Astrocyte of the cerebellum (primary cell): ENCODE results near the gene ASB10.
A peak's percentile ranks its signal among the peaks of the same experiment; 100 is the strongest.

Experiments
- DNase-seq: peaks from one replicate; pipeline ENCODE4 v3.0.0-alpha.2; 2011; ENCODE audit warnings: low read depth
- H3K4me3 ChIP-seq: 2 replicates; pipeline ENCODE4 v1.5.1; 2011; ENCODE audit warnings: mild to moderate bottlenecking, low read depth, low read length, moderate library complexity
- in situ Hi-C: cut with HindIII; loops from 2 replicates; pipeline ENCODE4 v1.10.0; 2017; ENCODE audit warnings: low sequenced_read_pairs
- TF ChIP-seq, protein P1 (sequence below): IDR thresholded peaks from 2 replicates; pipeline ENCODE4 v1.5.1; 2012; ENCODE audit warnings: low read length, low read depth, moderate library complexity, mild to moderate bottlenecking; ENCODE audit errors: missing control alignments

Gene ASB10

DNA sequence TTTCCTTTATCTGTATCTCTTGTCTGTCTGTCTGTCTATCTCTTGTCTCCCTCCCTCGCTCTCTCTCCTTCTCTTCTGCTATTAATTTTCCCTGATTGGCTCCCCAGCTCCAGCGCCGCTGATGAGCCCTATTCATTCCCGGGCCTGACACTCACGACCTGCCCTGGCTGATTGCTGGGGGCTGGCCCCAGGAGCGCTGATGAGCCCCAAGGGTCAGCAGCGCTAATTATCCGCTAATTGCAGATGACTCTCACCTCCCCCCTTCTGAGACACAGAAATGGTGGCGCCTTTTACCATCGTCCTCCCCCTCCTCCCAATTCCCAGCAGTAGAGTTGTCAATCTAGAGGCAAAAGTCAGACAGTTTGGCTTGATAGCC, 18.3 kb downstream of the ASB10 start:
- TF ChIP-seq, protein P1, sequence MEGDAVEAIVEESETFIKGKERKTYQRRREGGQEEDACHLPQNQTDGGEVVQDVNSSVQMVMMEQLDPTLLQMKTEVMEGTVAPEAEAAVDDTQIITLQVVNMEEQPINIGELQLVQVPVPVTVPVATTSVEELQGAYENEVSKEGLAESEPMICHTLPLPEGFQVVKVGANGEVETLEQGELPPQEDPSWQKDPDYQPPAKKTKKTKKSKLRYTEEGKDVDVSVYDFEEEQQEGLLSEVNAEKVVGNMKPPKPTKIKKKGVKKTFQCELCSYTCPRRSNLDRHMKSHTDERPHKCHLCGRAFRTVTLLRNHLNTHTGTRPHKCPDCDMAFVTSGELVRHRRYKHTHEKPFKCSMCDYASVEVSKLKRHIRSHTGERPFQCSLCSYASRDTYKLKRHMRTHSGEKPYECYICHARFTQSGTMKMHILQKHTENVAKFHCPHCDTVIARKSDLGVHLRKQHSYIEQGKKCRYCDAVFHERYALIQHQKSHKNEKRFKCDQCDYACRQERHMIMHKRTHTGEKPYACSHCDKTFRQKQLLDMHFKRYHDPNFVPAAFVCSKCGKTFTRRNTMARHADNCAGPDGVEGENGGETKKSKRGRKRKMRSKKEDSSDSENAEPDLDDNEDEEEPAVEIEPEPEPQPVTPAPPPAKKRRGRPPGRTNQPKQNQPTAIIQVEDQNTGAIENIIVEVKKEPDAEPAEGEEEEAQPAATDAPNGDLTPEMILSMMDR, result no peak

DNA sequence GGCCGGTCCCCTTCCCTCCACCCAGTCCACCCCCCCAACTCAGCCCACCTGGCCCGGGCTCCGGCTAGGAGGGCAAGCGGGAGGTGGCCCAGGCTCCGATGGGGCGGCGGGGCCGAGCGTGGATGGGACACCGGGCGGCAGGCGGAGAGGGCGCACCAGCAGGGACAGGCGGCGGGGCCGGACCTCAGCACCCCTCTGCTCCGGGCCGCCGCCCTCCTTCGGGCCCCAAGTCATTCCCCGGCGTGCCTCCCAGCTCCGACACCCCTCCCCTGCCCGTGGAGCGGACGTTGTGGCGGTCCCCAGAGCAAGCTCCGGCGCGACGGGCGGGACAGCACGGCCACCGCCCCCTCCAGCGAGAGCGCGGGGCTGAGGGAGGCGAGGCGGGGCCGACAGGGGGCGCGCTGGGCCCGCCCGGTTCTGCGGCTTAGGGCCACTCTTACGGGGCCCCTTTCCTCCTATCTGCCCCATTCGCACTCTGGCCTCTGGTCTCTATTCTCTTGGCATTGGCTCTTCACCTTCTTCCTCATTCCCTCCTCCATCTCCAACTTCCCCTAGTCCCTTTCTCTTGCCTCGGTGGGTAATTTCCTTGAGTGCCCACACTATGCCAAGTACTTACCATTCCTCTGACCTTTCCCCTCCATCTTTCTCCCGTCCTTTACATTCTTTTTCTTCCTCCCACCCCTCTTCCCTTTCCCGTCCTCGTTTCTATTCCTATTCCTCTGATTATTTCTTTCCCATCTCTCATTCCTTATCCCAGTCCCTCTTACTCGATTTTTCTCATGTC, 18.9 kb downstream of the ASB10 start:
- DNase-seq, result no peak
- TF ChIP-seq, protein P1, result peak; percentile 61
- in situ Hi-C loops, result loop anchor here (5.0 to 10.0 kb wide), 3 partner anchors 39 to 137 kb away; no protein-coding TSS in a partner anchor
- peak overlapping the region; percentile 28 for H3K4me3 ChIP-seq

More for the DNA sequence above, 18.3 kb downstream of the ASB10 start:
- no peak for DNase-seq
- H3K4me3 ChIP-seq, result no peak overlapping the region
- in situ Hi-C loops, result loop anchor here (5.0 to 10.0 kb wide), 3 partner anchors 39 to 136 kb away; no protein-coding TSS in a partner anchor

DNA sequence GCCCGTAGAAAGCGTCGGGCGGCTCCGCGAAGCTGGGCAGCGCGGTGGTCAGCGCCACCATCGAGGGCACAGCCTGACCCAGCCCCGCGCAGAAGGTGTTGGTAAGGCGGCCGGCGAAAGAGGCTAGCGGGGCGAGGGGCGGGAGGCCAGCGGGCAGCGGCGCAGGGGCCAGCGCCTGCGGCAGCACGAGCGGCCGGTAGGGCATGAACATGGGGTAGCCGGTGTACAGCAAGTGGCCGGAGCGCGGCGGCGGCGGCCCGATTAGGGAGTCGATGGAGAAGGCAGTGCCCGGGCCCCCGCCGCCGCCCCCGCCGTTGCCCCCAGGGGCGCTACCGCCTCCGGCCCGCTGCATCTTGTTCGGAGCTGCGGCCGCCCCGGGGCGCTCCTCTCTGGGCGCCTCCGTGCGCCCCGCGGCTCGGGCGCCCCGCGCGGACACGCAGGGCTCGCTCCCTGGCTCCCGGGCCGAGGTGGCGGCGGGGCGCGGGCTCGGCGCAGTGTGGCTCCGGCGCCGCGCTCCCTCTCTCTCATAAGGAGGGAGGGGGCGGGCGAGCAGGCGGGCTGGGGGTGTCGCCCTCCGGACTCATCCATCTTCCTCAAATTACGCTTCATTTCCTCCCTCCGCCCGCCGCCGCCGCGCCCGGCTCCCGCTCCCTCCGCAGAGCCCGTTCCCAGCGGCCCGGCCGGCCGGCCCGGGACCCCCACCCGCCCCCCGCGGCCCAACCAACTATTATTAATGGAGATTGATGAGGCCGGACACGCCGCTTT, 19.7 kb downstream of the ASB10 start, which contains the start of gene GBX1:
Gene GBX1 (minus strand): TSS at position 498 of the 765 bp plus-strand sequence. CDS start 146 bp downstream, at position 352.
- TF ChIP-seq, protein P1, result peak; percentile 2
- peak within 1 kb of the TSS; percentile 28 for H3K4me3 ChIP-seq
- DNase-seq, result no peak
- in situ Hi-C loops, result loop anchor here (5.0 to 10.0 kb wide), 3 partner anchors 40 to 137 kb away; no protein-coding TSS in a partner anchor

DNA sequence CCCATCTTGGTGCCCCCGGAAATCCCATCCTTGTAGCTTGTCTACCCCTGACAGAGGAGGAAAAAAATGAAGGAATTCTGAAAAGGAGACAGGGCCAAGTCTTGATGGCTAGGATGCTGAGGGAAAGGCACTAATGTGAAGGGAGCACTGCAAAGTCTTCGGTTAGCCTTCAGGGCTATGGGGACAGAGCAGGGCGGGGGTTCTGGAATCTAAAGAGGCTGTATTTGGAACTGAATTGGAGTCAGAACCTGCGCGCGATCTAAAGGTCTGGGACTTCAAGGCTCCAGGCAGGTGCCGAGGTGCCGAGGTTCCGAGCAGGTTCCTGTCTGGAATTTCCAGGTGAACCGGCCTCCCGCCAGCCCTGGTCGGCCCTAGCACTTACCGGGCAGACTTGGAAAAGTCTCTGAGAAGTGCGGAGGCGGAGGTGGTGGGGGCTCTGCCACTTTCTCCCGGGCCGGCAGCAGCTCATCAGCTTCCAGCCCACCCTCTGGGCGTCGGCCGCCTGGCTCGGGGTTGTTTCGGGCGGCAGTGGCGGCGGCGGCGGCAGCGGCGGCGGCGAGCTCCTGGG, 20.3 kb downstream of the ASB10 start:
- H3K4me3 ChIP-seq, result peak overlapping the region; percentile 28
- no peak for DNase-seq
- in situ Hi-C loops, result loop anchor here (5.0 to 10.0 kb wide), 3 partner anchors 41 to 138 kb away; no protein-coding TSS in a partner anchor
- TF ChIP-seq, protein P1, result no peak

DNA sequence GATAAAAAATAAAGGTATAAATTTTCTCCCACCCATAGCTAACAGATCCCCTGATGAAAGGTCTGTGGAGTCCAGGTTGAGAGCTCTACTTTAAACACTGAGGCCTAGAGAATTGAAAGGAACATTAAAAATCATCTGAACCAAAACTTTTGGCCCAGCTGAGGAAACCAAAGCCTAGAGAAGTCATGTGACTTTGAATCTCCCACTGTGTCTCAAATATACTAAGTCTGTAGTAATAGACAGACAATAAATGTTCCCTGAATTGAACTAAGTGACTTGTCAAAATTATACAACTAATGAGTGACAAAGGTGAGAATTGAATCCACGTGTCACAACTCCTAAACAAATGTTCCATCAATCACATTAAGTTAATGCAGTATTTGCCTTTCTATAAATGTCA, 25.3 kb downstream of the ASB10 start:
- H3K4me3 ChIP-seq, result no peak overlapping the region
- TF ChIP-seq, protein P1, result no peak
- DNase-seq, result no peak
- in situ Hi-C loops, result loop anchor here (10.0 kb wide), 1 partner anchor 143 kb away; no protein-coding TSS in a partner anchor

DNA sequence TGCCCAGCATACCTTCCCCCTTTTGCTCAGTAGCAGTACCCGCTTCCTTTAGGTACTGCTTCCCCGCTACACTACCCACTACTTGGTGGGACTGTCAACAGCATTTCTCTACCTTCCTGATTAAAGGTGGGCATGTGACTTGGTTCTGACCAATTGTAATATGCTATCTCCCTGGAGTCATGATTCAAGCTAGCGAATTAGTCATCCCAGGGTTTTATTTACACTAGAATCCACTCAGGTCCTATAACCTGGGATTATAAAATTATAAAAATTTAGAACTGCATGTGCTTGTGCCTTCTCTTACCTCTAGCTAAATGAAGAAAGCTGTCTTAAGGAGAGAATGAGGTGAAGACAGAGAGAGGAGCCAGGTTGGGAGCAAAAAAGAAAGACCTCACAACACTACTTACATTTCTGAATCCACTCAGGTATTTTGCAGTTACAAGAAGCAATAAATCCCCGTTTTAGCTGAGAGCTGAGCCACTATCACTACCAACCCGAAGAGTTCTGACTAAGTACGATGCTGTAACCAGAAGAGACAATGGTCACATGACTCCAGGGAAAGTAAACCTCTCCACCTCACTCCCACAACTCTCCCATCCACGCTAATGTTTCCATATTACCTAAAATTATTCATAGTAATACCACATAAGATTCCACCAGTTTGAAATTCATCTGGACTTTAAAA, 29.3 kb downstream of the ASB10 start:
- no peak overlapping the region for H3K4me3 ChIP-seq
- in situ Hi-C loops, result no loop called here
- no peak for DNase-seq
- TF ChIP-seq, protein P1, result no peak
